BE2C (cell line): ENCODE data around the gene COL27A1.

Experiments used
- DNase-seq: peaks from one replicate; pipeline ENCODE4 v3.0.0-alpha.2; 2020
- H3K27me3 ChIP-seq: fragments of 250-450 bp; sonication (Bioruptor Pico); 2 replicates; pipeline ENCODE4 v1.5.1; 2020; ENCODE audit warnings: mild to moderate bottlenecking
- H3K36me3 ChIP-seq: fragments of 250-450 bp; sonication (Bioruptor Pico); 2 replicates; pipeline ENCODE4 v1.5.1; 2020; ENCODE audit warnings: mild to moderate bottlenecking
- H3K4me1 ChIP-seq: fragments of 250-450 bp; sonication (Bioruptor Pico); 2 replicates; pipeline ENCODE4 v1.5.1; 2020
- H3K4me3 ChIP-seq: 2 replicates; pipeline ENCODE4 v1.5.1; 2011; ENCODE audit warnings: low read depth, low read length
- H3K9me3 ChIP-seq: fragments of 250-450 bp; sonication (Bioruptor Pico); 2 replicates; pipeline ENCODE4 v1.5.1; 2020
- TF ChIP-seq, protein P1 (sequence below): IDR thresholded peaks from 2 replicates; pipeline ENCODE4 v1.5.1; 2012; ENCODE audit warnings: mild to moderate bottlenecking, low read depth, low read length

Gene COL27A1

GRCh38 chr9:114237781-114238180, 82.4 kb downstream of the COL27A1 start:
- peaks cover 14% of the 10 kb centered on the region for H3K4me1 ChIP-seq
- H3K4me3 ChIP-seq, result no peak overlapping the region
- no peak for DNase-seq
- H3K36me3 ChIP-seq, result no peaks in the 10 kb centered on the region
- no peaks in the 10 kb centered on the region for H3K9me3 ChIP-seq
- H3K27me3 ChIP-seq, result no peaks in the 10 kb centered on the region
- TF ChIP-seq, protein P1, sequence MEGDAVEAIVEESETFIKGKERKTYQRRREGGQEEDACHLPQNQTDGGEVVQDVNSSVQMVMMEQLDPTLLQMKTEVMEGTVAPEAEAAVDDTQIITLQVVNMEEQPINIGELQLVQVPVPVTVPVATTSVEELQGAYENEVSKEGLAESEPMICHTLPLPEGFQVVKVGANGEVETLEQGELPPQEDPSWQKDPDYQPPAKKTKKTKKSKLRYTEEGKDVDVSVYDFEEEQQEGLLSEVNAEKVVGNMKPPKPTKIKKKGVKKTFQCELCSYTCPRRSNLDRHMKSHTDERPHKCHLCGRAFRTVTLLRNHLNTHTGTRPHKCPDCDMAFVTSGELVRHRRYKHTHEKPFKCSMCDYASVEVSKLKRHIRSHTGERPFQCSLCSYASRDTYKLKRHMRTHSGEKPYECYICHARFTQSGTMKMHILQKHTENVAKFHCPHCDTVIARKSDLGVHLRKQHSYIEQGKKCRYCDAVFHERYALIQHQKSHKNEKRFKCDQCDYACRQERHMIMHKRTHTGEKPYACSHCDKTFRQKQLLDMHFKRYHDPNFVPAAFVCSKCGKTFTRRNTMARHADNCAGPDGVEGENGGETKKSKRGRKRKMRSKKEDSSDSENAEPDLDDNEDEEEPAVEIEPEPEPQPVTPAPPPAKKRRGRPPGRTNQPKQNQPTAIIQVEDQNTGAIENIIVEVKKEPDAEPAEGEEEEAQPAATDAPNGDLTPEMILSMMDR, result no peak

- TF ChIP-seq, protein P1, result no peak
- Histone ChIP-seq H3K36me3 (no peaks in the 10 kb centered on the region), H3K4me1 (peaks cover 14% of the 10 kb centered on the region), H3K27me3 (no peaks in the 10 kb centered on the region), H3K4me3 (no peak overlapping the region), H3K9me3 (no peaks in the 10 kb centered on the region)
- DNase-seq, result no peak
Measured at GRCh38 chr9:114238472-114238871, 83.1 kb downstream of the COL27A1 start.

- H3K4me1 ChIP-seq, result peaks cover 14% of the 10 kb centered on the region
- peak; percentile 74 for DNase-seq
- H3K27me3 ChIP-seq, result no peaks in the 10 kb centered on the region
- no peak overlapping the region for H3K4me3 ChIP-seq
- TF ChIP-seq, protein P1, result peak; percentile 78
- H3K36me3 ChIP-seq, result no peaks in the 10 kb centered on the region
- H3K9me3 ChIP-seq, result no peaks in the 10 kb centered on the region
Measured at GRCh38 chr9:114238891-114239875, 83.8 kb downstream of the COL27A1 start.

DNA sequence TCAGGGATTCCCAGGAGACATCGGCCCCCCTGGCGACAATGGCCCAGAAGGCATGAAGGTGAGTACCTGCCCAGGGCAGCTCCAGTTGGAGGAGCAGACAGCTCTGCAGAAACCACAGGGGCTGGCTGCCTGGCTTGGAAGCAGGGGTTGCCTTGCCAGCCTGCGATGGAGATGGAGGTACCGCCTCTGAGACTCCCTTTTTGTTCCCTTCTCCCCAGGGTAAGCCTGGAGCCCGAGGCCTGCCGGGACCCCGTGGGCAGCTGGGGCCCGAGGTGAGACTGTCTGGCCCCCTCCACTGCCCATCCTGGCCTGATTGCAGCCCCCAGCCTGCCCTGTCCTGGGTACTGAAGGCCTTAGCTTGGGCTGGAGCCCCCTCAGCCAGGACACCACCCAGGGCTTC, 84.9 kb downstream of the COL27A1 start:
- Histone ChIP-seq H3K9me3 (no peaks in the 10 kb centered on the region), H3K4me1 (peaks cover 14% of the 10 kb centered on the region), H3K27me3 (no peaks in the 10 kb centered on the region), H3K36me3 (no peaks in the 10 kb centered on the region), H3K4me3 (no peak overlapping the region)
- TF ChIP-seq, protein P1, result no peak
- DNase-seq, result no peak

DNA sequence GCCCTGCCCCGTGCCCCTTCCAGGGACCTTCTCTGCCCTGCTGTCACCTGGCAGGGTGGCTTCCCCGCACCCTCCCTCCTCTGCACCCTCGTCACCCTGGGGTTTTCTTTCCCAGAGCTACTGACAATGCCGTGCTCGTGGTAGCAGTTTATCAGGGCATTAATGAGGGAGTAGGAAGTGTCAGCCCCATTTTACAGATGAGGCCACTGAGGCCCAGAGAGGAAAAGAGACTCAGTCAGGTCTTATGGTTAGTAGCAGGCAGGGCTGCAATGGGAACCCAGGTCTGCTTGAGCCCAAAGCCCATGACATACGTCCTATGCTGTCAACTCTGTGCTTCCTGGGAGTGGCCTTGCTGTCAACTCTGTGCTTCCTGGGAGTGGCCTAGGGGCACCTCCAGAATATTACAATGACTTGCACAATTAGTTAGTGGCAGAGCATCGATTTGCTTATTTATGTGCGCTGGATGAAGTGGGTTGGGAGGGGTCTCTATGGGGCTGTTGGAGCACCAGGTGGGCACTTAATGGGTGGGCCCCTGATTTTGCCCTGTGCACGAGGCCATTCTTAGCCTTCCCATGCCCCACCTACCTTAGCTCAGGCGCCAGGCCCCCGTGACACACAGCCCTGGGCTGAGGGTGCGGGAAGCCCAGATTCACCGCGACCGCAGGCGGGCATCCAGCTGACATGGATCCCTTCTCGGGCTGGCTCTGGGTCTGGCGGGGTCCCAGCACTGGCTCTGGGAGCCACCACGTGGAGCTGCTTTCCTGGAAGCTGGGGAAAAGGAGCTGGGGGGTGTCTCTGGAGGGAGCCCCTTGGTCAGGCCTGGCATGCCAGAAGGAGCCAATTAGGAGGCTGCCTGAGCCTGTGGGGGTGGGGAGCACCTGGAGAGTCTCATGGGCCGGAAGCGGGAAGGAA, 85.6 kb downstream of the COL27A1 start:
- H3K9me3 ChIP-seq, result no peaks in the 10 kb centered on the region
- H3K27me3 ChIP-seq, result no peaks in the 10 kb centered on the region
- no peak overlapping the region for H3K4me3 ChIP-seq
- no peak for DNase-seq
- H3K36me3 ChIP-seq, result no peaks in the 10 kb centered on the region
- TF ChIP-seq, protein P1, result no peak
- H3K4me1 ChIP-seq, result peaks cover 14% of the 10 kb centered on the region
